ENCODE measurements around the gene LAX1.

Gene LAX1

GRCh38 chr1:203813581-203814341 lies 48.8 kb downstream of the LAX1 start:
- DNase-seq (ENCODE audit: low read depth in 3 of 3) = no peak

GRCh38 chr1:203818399-203818798 lies 53.4 kb downstream of the LAX1 start:
- DNase-seq (ENCODE audit: low read depth in 3 of 3) = no peak

GRCh38 chr1:203823306-203823705 lies 58.3 kb downstream of the LAX1 start:
- DNase-seq (ENCODE audit: low read depth in 3 of 3) = no peak
